Measurements from ENCODE around the gene RAB10.
A peak's percentile ranks its signal among the peaks of the same experiment; 100 is the strongest.

The RAB10 gene

GRCh38 chr2:26182441-26182840, 148.6 kb downstream of the RAB10 start:
- no peak overlapping the region for H3K4me3 ChIP-seq (ENCODE audit: low read depth, low read length)
- TF ChIP-seq CTCF (IDR thresholded peaks at IDR 0.05; ENCODE audit: borderline replicate concordance, insufficient read depth, low read depth, low read length): no peak

GRCh38 chr2:26182887-26183630, 149.2 kb downstream of the RAB10 start:
- H3K4me3 ChIP-seq (ENCODE audit: low read depth, low read length): no peak overlapping the region
- no peak for TF ChIP-seq CTCF (IDR thresholded peaks at IDR 0.05; ENCODE audit: borderline replicate concordance, insufficient read depth, low read depth, low read length)

GRCh38 chr2:26184121-26184520, 150.2 kb downstream of the RAB10 start:
- H3K4me3 ChIP-seq (ENCODE audit: low read depth, low read length): no peak overlapping the region
- TF ChIP-seq CTCF (IDR thresholded peaks at IDR 0.05; ENCODE audit: borderline replicate concordance, insufficient read depth, low read depth, low read length): no peak

GRCh38 chr2:26184555-26185303, 150.8 kb downstream of the RAB10 start:
- peak; percentile 88 for TF ChIP-seq CTCF (IDR thresholded peaks at IDR 0.05; ENCODE audit: borderline replicate concordance, insufficient read depth, low read depth, low read length)
- peak overlapping the region; percentile 42 for H3K4me3 ChIP-seq (ENCODE audit: low read depth, low read length)

GRCh38 chr2:26185304-26185928, 151.5 kb downstream of the RAB10 start:
- peak overlapping the region; percentile 42 for H3K4me3 ChIP-seq (ENCODE audit: low read depth, low read length)

More at GRCh38 chr2:26185304-26185928, 151.5 kb downstream of the RAB10 start:
- no peak for TF ChIP-seq CTCF (IDR thresholded peaks at IDR 0.05; ENCODE audit: borderline replicate concordance, insufficient read depth, low read depth, low read length)
